Transverse colon (tissue), 3 donors: ENCODE data around the gene PTPMT1.

Experiments
- CTCF ChIP-seq, 5 experiments: fragments of 200-600 bp in 3 of 5; fragments of 450-650 bp in 2 of 5; sonication (generic) in 3 of 5; IDR thresholded peaks; 1 replicate in 2 of 5; 2 replicates in 3 of 5; pipeline ENCODE4 v1.5.1; 2016 to 2017; ENCODE audit warnings: antibody characterized with exemption in 5 of 5, inconsistent platforms in 3 of 5, mild to moderate bottlenecking in 2 of 5, moderate library complexity in 1 of 5
- EP300 ChIP-seq: sonication (generic); formaldehyde crosslinking; IDR thresholded peaks from one replicate; pipeline ENCODE4 v1.6.1; 2017; ENCODE audit warnings: antibody characterized with exemption, low read depth

- TF ChIP-seq EP300, result no peak
- no peak for TF ChIP-seq CTCF (IDR thresholded peaks at IDR 0.05)
Measured at GRCh38 chr11:47605921-47606320, 40.5 kb downstream of the PTPMT1 start.
